Hypothalamus (tissue), 51 donors: Measurements from ENCODE around the gene ITGA7.
"Not testable (repeated sequence)": the region's sequence is repeated elsewhere in the genome, so short reads cannot be mapped to it uniquely, and the experiment has no call there.

Source experiments
- DNase-seq, 51 donors: peaks; one replicate each; lab custom pipeline; 2025; lab: John Stamatoyannopoulos, UW

The ITGA7 gene

GRCh38 chr12:55652352-55652751, 55.4 kb downstream of the ITGA7 start:
- DNase-seq, result no peak

- DNase-seq, result no peak
These were observed 56.4 kb downstream of the ITGA7 start for GRCh38 chr12:55651299-55651683.

GRCh38 chr12:55650620-55651298, 56.9 kb downstream of the ITGA7 start:
- not testable (repeated sequence) for DNase-seq

- no peak for DNase-seq
These were observed 60.7 kb downstream of the ITGA7 start for GRCh38 chr12:55647027-55647426.

GRCh38 chr12:55644591-55644990, 63.1 kb downstream of the ITGA7 start:
- DNase-seq, result no peak

GRCh38 chr12:55642669-55643068, 65.0 kb downstream of the ITGA7 start:
- no peak for DNase-seq

DNA sequence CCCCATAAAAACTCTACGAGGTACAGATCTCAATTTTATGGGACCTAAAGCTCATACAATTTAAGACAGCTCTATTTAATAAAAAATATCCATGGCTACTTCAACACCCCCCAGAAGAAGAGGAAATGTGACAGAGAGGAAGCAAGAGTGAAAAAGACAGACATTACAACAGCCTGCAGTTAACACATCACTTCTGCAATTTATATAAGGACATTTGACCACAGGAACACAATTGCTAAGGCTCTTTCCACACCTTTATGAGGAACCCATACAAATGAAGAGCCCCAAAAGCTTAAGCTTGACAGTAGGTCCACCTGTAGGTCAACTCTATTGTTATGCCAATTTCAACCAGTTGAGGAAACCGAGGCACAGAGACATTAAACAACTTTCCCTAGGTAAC, 65.4 kb downstream of the ITGA7 start:
- no peak for DNase-seq

- no peak for DNase-seq
These were observed 66.1 kb downstream of the ITGA7 start for GRCh38 chr12:55641595-55641994.

GRCh38 chr12:55637467-55637866, 70.2 kb downstream of the ITGA7 start:
- no peak for DNase-seq

GRCh38 chr12:55636853-55637252, 70.9 kb downstream of the ITGA7 start, which contains the start of gene OR10P1:
TSS of gene OR10P1 (plus strand) at chr12:55636892. CDS start at chr12:55636892, 0 bp downstream.
- DNase-seq, result no peak

- DNase-seq, result no peak
These were observed 71.5 kb downstream of the ITGA7 start for GRCh38 chr12:55636116-55636655.
